Fibroblast of lung (primary cell): ENCODE measurements around the gene DLG5. TPM values are rescaled to one million over a fixed set of nuclear protein-coding genes. Genes with fewer than 3 reads are reported as not detected.

ENCODE experiments used
- DNase-seq, 2 donors: peaks; one replicate each; pipeline versions ENCODE4 v3.0.0 to v3.0.0-alpha.2; 2010; ENCODE audit warnings: low read depth in 2 of 2
- H2AFZ ChIP-seq: 2 replicates; pipeline ENCODE4 v1.5.1; 2012; ENCODE audit warnings: low read length, control low read depth, inconsistent platforms
- H3K27ac ChIP-seq: 2 replicates; pipeline ENCODE4 v1.5.1; 2011; ENCODE audit warnings: low read length, control low read depth; ENCODE audit not compliant: insufficient read depth
- H3K27me3 ChIP-seq: 2 replicates; pipeline ENCODE4 v1.5.1; 2011; ENCODE audit warnings: mild to moderate bottlenecking, low read length; ENCODE audit not compliant: control insufficient read depth, insufficient read depth
- H3K36me3 ChIP-seq: 2 replicates; pipeline ENCODE4 v1.5.1; 2011; ENCODE audit warnings: low read length; ENCODE audit not compliant: control insufficient read depth, insufficient read depth
- H3K4me1 ChIP-seq: 2 replicates; pipeline ENCODE4 v1.5.1; 2011; ENCODE audit warnings: low read length; ENCODE audit not compliant: control insufficient read depth, insufficient read depth; ENCODE audit errors: extremely low read depth
- H3K4me2 ChIP-seq: 2 replicates; pipeline ENCODE4 v1.5.1; 2011; ENCODE audit warnings: low read length, control low read depth; ENCODE audit not compliant: insufficient read depth; ENCODE audit errors: extremely low read depth
- H3K4me3 ChIP-seq, 4 experiments: fragments of 200-600 bp in 1 of 4; sonication (generic) in 1 of 4; replicated peaks in 1 of 4; 2 replicates each; pipeline ENCODE4 v1.5.1; 2011 to 2016; ENCODE audit warnings: low read length in 4 of 4, low read depth in 3 of 4, mild to moderate bottlenecking in 3 of 4, control low read depth in 2 of 4, inconsistent platforms in 1 of 4, mixed read lengths in 1 of 4; ENCODE audit not compliant: insufficient read depth in 1 of 4; ENCODE audit errors: control extremely low read depth in 1 of 4
- H3K79me2 ChIP-seq: 2 replicates; pipeline ENCODE4 v1.5.1; 2012; ENCODE audit warnings: mild to moderate bottlenecking, low read length, inconsistent platforms; ENCODE audit not compliant: control insufficient read depth, insufficient read depth
- H3K9ac ChIP-seq: 2 replicates; pipeline ENCODE4 v1.5.1; 2011; ENCODE audit warnings: mild to moderate bottlenecking, low read length, control low read depth; ENCODE audit not compliant: insufficient read depth
- H3K9me3 ChIP-seq: 2 replicates; pipeline ENCODE4 v1.5.1; 2012; ENCODE audit warnings: low read depth, low read length; ENCODE audit not compliant: control insufficient read depth, insufficient read depth
- H4K20me1 ChIP-seq: 2 replicates; pipeline ENCODE4 v1.5.1; 2011; ENCODE audit warnings: low read length; ENCODE audit not compliant: control insufficient read depth, insufficient read depth; ENCODE audit errors: extremely low read depth
- CTCF ChIP-seq, 2 donors: IDR thresholded peaks in 1 of 2; conservative IDR thresholded peaks in 1 of 2; 1 replicate in 1 of 2; 2 replicates in 1 of 2; pipeline ENCODE4 v1.5.1; 2011 to 2012; ENCODE audit warnings: low read length in 2 of 2, control low read depth in 1 of 2, inconsistent platforms in 1 of 2, low read depth in 1 of 2, mild to moderate bottlenecking in 1 of 2
- EZH2 ChIP-seq: IDR thresholded peaks from 2 replicates; pipeline ENCODE4 v1.5.1; 2012; ENCODE audit warnings: low read length, control low read depth, mild to moderate bottlenecking; ENCODE audit errors: missing control alignments
- polyA plus RNA-seq, 2 donors: library from polyadenylated mRNA; depleted of rRNA in 1 of 2; stranded (reverse) in 1 of 2; unstranded in 1 of 2; fragments of >200 nt; gene quantifications; 2 replicates each; pipeline ENCODE4 v1.2.1, GENCODE V29; 2011 to 2012; ENCODE audit warnings: missing spikeins in 1 of 2
- total RNA-seq: library from RNA; depleted of rRNA; stranded (reverse); fragments of >200 nt; gene quantifications from 2 replicates; pipeline ENCODE4 v1.2.1, GENCODE V29; 2014

Gene DLG5
- total and polyA plus RNA-seq, 2 donors (not counting 1 experiment from before 2014, with no cell fraction given), result 15.3 to 40.8 TPM

DNA sequence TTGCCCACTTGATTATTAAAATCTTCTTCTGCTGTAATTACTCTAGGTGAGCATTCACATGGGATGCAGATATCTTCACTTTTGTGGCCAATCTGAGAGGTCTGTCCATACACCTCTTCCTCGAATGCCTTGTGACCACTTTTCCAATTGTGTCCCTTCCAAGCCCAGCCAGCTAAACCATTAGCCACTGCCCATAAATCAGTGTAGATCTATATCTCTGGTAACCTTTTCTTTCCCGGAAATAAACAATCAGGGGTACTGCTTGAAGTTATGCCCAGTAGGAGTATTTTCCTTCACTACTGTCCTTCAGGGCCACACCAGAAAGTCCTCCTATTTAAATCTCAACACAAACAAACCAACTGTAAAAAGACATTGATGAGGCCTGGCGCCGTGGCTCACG lies 184.4 kb downstream of the DLG5 start:
- Histone ChIP-seq H3K4me2 (no peak overlapping the region), H2AFZ (no peak overlapping the region), H4K20me1 (no peaks in the 10 kb centered on the region), H3K9me3 (no peaks in the 10 kb centered on the region), H3K27me3 (no peaks in the 10 kb centered on the region), H3K9ac (no peak overlapping the region), H3K36me3 (no peaks in the 10 kb centered on the region), H3K4me3 (no peak overlapping the region), H3K4me1 (no peaks in the 10 kb centered on the region), H3K79me2 (no peaks in the 10 kb centered on the region), H3K27ac (no peak overlapping the region)
- no peak for TF ChIP-seq CTCF (conservative IDR thresholded peaks at IDR 0.05 in 1 of 2, IDR thresholded peaks at IDR 0.05 in 1 of 2; ENCODE audit: low read depth in 1 of 2, low read length in 2 of 2)
- TF ChIP-seq EZH2, result no peak
- no peak for DNase-seq

DNA sequence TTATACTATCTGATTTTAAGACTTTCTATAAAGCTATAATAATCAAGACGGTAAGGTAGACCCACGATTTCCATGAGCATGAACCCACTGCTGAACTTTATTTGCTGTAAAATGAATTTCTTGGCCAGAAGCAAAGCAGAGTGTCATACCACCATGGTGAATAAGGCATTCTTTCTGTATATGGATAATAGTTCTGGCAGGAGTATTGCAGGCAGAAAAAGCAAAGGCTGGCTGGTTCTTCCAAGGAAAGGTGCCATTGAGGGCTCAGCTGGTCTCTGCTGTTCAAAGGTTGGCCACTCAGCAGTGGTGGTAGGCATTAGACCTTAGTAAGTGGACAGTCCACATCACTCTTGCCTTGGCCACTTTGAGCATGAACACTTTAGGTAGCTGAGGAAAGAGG lies 184.8 kb downstream of the DLG5 start:
- no peak for TF ChIP-seq EZH2
- TF ChIP-seq CTCF (conservative IDR thresholded peaks at IDR 0.05 in 1 of 2, IDR thresholded peaks at IDR 0.05 in 1 of 2; ENCODE audit: low read depth in 1 of 2, low read length in 2 of 2), result no peak
- no peak overlapping the region for H3K27ac ChIP-seq
- no peaks in the 10 kb centered on the region for H3K27me3 ChIP-seq
- peak; percentile 33 to 83 for DNase-seq
- H3K4me1 ChIP-seq, result no peaks in the 10 kb centered on the region
- H4K20me1 ChIP-seq, result no peaks in the 10 kb centered on the region
- no peaks in the 10 kb centered on the region for H3K79me2 ChIP-seq
- no peak overlapping the region for H3K9ac ChIP-seq
- H3K9me3 ChIP-seq, result no peaks in the 10 kb centered on the region
- no peak overlapping the region for H2AFZ ChIP-seq
- no peak overlapping the region for H3K4me3 ChIP-seq
- no peak overlapping the region for H3K4me2 ChIP-seq
- no peaks in the 10 kb centered on the region for H3K36me3 ChIP-seq

Other genes starting within 250 kb of the DLG5 start
- 14.1 and 16.8 TPM in 2 replicates for gene POLR3A, start 102.8 kb upstream of the DLG5 start, total RNA-seq
- gene POLR3A, start 102.8 kb upstream of the DLG5 start, polyA plus RNA-seq, result 11.6 and 17.1 TPM in 2 replicates
- 1,917 and 3,148 TPM in 2 replicates for gene RPS24, start 107.1 kb upstream of the DLG5 start, total RNA-seq
- gene RPS24, start 107.1 kb upstream of the DLG5 start, polyA plus RNA-seq, result 3,191 and 4,192 TPM in 2 replicates